Activated gamma-delta T cell treated with anti-CD3 and anti-CD28 coated beads, Interleukin-2, amount 50 U/mL, for 16 hours (primary cell): Measurements from ENCODE around the gene STAC2.

Experiments used
- DNase-seq: peaks from one replicate; pipeline ENCODE4 v3.0.0-alpha.2; 2020; ENCODE audit warnings: low read depth

Gene STAC2

DNA sequence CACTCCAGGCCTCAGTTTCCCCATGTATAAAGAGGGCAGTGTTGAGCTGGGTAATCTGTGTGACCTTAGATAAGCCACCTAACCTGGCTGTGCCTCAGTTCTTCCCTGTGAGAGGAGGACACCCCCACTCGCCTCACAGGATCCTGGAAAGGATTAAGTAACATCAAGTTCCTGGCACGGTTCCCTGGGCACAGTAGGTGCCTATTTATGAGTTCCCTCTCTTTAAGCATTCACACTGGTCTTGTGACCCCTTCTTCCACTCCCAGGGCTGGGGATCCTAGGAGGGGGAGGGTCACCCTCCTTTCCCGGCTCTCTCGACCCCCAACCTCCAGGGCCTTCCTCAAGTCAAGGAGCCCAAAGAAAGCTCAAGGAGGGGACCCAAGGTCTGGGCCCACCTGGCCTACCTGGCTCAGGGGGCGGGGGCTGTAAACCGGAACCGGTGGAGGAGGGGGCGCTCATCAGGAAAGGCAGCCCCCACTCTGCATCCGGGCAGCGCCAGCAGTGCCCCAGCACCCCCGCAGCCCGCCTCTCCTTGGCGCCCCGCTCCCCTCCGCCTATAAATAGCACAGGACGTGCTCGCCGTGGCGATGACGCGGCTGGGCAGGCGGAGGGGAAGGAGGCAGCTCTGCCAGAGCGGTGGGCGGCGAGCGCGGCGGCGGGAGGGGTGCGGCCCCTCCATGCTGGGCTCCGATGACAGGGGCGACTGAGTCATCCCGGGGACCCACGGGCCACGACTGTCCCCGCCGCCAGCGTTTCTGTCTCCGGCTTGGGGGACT is 16.2 kb downstream of the STAC2 start:
- peak; percentile 73 for DNase-seq

DNA sequence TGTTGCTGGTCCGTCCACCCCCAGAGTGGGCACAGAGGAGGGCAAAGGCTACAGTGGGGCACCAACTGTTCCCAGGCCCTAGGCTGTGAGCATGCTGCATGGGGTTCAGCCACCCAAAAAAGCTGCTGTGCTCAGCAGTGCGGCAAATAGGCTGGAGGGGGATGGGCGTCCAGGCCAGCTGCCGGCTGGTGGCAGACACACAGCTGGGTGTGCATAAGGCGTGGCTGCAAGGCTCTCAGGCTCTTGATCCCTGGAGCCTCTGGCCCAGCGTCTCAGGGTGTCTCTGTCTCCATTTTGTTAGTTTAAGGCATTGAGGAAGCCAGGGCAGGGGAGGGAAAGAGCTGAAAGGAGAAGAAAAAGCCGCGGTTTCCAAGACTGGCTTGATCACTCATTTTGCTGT is 16.9 kb downstream of the STAC2 start:
- DNase-seq = no peak

DNA sequence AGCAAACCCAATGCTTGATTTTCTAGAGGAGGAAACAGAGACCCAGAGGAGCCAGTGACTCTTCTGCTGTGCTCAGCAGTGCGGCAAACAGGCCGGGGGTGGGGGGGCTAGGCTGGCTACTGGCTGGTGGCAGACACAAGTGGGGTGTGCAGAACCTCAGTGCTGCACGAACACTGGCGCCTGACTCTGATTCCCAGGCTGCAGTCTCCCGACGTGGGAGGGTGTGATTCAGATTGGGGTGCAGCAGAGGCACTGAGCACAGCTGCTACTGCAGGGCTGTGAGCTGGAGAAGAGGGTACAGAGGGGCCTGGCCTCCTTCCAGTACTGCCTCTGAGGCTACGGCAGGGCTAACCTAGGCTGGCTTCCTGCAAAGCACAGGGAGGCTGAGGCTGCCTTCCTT is 17.6 kb downstream of the STAC2 start:
- DNase-seq = no peak

DNA sequence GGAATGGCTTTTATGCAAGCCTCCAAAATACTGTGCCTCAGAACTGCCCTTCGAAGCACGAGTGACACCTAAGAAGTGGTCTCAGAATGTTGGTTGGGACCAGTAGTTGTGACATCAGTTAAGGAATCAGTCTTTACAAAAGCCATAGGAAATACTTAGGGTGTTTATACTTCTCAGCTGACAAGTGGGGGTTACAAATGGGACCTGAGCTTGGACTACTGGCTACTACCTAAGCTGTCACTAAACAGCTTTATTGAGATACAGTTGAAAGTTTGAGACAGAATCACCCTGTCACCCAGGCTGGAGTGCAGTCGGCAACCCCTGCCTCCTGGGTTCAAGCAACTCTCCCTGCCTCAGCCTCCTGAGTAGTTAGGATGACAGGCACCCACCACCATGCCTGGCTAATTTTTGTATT is 20.6 kb downstream of the STAC2 start:
- no peak for DNase-seq

DNA sequence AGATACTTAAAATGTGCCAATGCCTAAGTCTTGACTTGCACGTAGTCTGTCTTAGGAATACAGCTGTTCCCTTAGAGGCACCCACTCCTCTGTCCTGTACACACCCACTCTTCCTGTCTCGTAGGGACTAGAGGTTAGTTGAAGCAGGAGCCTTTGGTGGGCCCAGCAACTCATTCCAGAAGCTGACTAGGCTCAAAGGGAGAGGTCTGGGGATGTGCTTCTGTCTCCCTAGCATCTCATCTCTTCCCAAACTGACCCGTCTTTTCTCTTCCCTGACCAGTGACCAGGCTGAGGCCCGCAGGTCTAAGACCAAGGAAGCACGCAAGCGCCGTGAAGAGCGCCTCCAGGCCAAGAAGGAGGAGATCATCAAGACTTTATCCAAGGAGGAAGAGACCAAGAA is 21.5 kb downstream of the STAC2 start:
- no peak for DNase-seq

DNA sequence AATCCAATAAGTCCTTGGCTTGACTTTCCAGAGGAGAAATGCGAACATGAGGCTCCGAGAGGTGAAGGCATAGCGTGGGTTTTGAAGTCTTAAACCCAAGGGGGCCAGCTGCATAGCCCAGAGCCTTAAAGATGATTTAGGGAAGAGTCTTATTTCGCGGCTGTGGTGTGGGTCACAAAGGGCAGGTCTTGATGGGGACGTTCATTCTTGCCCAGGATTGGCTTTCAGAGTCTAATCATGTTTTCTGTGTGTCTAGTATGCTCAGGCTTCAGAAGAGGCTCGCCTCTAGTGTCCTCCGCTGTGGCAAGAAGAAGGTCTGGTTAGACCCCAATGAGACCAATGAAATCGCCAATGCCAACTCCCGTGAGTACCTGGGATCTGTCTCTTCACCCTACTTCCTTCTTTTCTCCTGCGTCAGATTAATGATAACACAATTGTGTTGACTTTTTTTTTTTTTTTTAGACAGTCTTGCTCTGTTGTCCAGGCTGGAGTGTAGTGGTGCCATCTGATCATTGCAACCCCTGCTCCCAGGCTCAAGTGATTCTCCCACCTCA is 24.7 kb downstream of the STAC2 start:
- no peak for DNase-seq

DNA sequence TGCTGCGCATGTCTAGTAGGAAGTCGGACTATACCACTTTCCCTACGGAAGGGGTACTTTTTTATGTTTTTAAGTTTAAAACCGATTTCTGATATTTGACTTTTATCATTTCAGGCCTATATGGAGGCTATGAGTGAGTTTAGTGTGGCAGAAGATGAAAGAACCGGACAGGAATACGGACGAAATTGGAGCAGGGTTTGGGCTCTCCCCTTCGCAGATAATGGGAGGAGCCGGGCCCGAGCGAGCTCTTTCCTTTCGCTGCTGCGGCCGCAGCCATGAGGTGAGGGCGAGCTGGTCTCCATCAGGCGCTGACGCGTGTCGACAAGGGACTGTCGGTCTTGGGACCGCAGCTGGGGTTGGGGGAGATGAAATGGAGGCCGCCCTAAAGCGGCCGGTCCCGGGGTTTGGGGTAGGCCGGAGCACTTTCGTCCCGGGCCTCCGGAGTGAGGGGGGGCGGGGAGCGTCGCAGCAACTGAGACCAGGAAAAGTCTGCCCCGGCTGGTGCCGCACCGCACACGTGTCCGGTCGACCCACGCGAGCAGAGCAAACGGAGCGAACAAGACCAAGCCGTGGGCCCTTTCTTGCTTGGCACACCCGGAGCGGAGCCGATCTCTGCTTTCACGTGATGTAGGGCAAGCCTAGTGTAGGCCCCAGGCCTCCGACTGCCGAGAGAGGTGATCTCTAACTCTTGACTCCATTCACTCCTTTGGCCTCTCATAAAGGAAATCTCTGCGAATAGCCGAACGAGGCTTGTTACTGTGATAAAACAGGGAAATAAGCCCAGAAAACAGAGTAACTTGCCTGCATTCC is 25.5 kb downstream of the STAC2 start, which contains the start of gene RPL19:
Gene RPL19, plus strand, starts transcription at position 214 of the 810 bp plus-strand sequence. Its CDS starts 62 bp downstream, at position 276.
- peak; percentile 66 for DNase-seq

DNA sequence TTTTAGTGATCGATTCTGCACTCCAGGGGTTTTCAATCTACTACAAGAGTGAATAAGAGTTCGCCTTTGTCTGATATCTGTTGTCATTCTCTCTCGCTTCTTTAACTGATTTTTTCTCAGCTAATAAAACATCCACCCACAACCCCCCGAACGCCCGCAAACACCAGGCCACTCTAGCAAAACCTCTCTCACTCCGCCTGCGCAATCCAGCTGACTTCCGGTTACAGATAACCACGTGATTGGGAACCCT is 26.0 kb downstream of the STAC2 start:
- DNase-seq = peak; percentile 85

DNA sequence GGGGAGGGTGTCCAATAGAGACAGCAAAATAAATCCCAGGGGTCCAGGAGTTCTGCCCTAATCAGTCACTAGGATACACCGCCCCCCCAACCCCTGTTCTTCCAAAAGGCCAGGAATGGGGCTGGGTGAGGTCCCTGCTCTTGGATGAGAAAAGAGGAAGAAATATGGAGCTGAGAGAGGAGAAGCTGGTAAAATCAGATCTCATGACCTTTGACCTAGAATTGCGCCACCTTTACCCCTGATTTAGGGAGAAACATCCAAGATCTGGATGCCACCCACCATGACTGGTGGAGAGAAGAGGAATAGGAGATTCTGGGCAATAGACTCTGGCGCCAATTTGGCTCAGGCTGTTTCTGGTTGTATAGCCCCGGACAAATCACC is 27.6 kb downstream of the STAC2 start:
- no peak for DNase-seq

DNA sequence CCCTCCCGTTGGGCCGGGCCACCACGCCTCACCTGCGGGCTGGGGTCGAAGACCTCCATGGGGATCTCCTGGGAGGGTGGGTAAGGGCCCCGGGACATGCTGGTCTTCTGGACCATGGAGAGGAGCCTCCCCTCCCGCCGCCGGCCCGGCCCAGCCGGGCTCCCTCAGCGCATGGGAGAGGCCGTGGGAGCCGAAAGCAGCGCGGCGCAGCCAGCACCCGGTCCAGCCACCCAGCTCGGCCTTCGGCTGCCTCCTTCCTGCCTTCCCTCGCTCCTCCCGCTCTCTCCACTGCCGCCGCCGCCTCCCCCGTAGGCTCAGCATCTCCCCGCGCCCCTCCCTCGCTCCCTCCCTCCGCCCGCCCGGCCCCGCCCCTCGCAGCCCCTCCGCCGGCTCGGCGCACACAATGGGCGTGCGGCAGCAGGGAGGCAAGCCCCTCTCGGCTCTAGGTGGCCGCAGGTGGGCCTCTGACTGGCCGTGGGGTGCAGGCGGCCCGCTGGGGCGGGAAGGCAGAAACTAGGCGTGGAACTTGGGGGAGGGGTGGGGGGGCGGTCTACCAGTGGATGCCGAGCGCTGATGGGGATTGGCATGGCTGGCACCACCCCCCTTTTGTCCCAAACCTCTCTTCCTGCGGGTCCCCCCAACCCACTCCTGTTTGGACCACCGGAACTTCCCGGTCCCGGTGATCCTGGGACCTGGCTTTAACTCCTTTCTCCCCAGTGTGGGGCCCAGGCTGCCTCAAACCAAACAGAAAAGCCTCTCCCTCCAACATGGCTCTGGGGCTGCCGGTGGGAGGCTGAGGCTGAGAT is 28.2 kb downstream of the STAC2 start, which contains the start of gene CACNB1:
Gene CACNB1, minus strand, starts transcription at position 290 of the 806 bp plus-strand sequence. Its CDS starts 174 bp downstream, at position 116.
- peak; percentile 52 for DNase-seq

DNA sequence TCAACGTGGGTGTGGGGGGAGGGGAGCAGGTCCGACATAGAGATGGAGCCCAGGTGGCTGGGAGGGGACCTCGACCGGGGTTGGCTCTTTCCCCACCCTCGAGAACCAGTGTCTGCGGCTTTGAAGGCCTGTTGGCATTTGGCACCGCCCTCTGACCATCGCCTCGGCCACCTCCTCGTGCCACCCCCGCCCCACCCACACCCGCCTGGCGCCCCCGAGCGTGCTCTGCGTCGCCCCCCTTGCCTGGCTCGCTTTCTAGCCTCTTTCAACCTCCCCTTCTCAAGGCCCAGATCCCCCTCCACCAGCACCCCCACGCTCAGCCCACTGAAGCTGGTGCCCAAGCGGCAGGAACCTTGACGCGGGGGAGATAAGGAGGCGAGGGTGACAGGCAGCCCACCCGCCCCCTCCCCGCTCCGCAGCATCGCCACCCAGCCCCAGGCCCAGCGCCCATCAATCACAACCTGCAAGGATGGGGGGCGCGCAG is 28.9 kb downstream of the STAC2 start:
- no peak for DNase-seq

DNA sequence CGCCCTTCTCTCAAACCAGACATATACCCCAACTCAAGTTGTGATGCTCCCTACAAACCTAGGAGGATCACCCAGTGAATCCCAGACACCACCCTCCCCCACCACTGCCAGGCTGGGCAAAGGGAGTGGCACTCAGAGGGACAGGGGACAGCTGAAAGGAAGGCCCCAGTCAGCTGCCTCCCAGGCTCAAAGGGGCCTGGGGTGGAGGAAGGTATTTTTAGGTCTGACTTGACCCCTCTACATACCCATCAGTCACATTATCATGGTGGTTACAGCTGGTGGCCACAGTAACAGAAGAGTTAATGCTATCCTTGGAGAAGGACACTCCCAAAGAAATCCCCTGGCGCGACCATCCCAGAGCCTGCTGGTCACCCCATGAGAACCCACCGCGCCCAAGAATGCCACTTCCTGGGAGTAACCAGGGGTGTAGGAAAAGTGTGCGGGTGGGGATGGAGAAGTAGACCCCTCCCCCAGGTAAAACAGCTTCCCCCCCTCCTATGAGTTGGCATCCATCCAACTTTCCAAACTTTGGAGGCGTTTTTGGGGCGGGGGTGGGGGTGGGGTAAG is 29.4 kb downstream of the STAC2 start:
- DNase-seq = no peak

DNA sequence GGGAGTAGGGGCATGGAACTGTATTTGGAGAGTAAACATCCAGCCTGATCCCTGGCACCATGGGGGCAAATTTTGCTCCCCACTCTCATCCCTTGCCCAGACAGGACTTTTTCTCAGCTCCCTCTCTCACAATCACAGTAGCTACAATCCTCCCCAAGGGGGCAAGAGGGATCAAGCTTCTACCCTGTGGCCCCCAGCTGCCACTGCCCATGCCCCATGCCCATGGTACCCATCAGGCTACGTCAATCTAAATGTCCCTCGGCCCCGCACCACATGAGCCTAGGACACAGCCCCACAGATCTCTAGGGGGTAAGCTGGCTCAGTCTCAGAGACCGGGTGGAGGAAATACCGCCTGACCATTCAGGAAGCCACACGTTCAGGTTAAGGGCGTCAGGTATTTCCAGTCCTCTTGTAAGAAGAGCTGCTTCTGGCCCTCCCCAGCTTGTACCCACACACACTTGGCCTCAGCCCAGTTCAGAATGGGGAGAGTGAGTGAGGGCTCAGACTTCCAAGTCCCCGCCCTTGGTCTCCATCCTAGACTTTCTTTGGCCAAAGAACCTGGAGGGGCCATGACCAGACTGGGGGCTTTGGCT is 30.1 kb downstream of the STAC2 start:
- no peak for DNase-seq

DNA sequence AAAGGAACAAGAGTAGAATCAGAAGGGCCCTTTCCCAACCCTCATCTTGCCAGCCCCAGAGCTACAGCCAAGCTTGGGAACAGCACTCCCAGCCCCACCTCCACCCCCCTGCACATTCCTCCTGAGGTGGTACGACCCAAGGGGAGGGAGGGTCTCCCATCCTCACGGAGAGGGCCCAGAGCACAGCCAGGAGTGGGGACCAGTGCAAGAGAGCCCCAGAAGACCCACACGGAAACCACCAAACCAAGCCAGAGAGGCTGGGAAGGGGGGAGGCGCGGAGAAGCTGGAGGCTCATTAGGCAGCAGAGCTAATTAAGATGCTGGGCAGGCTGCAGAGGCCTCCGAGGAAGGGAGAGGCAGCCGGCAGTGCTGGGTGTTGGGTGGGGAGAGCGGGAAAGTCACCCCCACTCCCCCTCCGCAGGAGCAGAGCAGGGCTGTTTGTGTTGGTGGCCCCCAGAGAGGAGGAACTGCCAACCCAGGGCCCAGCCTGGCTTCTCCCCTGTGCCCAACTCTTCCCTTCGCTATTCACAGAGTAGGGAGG is 30.7 kb downstream of the STAC2 start:
- DNase-seq = no peak

DNA sequence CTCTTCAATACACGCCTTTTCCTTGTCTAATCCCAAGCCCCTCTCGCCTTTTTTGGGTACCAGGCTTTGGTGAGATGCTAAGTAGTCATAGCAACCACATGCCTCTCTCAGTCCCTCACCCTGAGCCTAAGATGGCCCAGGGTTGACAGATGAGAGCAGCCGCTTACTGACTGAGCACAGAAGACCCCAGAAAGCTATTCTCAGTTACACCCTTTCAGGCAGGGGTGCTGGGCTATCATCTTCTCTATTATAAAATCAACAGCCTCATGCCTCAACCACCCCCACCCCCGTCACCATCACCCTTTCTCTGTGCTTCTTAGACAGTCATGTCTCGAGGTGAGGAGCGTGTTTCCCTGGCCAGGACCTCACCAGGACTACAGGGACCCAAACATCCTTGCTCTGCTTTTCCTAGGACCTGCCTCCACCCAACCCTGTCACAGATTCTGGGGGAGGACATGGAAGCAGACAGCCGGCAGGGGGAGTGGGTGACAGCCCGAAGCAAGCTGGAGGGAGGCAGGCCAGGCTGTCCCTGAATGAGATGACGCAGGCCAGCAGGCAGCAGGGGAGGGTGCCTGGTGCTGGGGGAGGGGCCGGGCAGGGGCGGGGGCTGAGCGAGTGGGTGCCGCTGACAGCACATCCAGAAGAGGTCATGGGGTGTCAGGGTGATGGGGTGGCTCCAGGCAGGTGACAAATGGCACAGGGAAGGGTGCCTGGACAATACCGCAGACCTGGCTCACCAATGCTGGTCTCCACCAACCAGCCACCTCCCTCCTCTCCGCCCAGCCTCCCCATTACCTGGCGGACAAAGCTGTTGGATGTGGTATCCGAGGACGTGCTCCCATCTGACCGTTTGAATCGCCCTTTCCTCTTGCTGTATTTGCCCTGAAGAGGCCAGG is 31.4 kb downstream of the STAC2 start:
- no peak for DNase-seq

DNA sequence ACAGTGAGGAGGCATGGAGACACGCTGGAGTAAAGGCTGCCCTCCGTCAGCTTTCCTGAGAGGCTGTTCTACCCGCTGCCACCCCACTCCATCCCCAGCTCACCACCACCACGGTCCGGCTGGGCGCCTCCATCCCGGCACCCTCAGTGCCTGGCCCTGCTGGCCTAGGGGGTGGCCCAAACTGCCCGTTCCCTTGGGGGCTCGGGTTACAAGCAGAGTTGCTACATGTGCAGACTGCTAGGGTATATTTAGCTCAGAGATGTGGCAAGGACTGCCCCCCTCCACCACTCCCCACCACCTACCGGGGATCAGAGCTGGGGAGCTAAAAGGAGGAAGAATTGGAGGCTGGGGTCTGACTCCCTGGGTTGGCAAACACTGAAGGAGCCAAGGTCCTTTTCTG is 32.4 kb downstream of the STAC2 start:
- DNase-seq = no peak

DNA sequence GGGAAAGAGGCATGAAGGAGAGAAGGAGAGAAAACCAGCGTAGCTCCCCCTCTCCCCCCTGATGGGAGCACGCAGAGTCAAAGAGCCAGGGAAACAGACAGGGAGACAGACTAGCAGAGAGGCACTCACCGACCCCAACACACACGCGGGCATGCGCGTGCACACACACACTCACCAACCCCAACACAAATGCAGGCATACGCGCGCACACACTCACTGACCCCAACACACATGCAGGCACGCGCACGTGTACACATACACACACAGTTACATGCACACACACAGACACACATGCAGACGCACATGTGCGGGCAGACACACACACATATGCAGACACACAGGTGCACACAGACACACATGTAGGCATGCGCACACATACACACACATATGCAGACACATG is 32.8 kb downstream of the STAC2 start:
- no peak for DNase-seq

DNA sequence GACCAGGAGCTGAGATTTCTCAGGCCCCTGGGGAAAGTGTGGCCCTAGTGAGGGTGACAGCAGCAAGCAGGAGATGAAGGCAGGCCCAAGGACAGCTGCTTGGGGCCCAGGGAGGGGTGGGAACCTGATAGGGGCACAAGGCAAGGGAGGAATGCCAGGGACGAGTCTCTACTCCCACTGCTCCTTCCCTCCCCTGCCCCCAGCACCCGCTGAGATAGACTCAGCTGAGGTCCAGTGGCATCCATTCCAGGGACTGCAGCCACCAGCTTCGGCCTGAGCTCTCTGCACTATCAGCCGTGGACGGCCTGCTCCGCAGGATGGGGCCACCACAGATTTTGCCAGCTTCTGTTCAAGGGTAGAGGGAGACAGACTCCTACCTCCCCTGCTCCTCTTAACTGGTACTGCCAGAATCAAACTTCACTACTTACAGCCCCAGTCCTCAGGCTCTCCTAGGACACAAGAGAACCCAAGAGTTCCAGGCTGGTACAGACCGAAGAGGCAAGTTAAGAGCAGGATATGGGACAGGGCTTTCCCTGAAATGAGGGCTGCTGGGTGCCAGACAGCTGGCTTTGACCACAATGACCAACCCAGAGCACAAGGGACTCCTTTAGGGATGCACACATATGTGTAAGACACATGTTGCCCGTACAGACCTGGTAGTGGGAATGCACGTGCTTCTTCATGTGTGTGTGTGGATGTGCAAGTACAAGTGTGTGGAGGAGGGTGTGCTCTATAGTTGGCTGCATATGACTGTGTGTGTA is 33.8 kb downstream of the STAC2 start:
- DNase-seq = no peak

DNA sequence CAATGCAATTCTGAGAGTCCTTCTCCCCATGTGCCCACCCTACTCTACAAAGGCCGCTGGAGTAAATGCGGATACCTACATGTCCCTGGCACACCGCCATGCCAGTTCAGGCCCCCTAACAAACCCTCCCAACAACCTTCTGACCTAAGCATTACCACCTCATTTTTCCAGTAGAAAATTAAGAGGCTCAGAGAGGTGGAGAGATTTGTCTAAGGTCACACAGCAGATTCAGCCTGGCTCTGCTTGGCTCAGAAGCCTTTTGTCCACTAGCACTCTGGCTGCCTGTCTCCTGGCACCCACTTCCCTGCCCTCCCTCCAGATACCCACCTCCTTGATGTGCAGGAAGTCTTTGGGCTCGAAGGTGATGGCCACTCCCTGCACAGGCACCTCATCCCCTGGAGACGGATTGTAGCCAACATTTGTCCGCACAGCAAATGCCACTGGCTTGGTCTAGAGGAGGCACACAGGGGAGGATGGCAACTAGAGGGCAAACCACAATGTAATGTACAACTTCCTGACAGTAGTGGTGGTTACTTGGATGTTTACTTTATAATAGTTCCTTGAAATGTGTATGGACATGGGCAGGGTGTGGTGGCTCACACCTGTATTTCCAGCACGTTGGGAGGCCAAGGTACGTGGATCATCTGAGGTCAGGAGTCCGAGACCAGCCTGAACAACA is 38.5 kb downstream of the STAC2 start:
- DNase-seq = no peak
